Liver (tissue), 9 donors: ENCODE data around the gene TRAPPC3. TPM values are rescaled to one million over a fixed set of nuclear protein-coding genes. Genes with fewer than 3 reads are reported as not detected.

ENCODE experiments used
- DNase-seq: peaks from one replicate; pipeline ENCODE4 v3.0.0-alpha.2; 2017; ENCODE audit warnings: low spot score
- H3K27ac ChIP-seq, 2 donors: one replicate each; pipeline ENCODE4 v1.7.0; 2013; ENCODE audit warnings: inconsistent platforms in 2 of 2, low read length in 2 of 2, control low read depth in 1 of 2, low read depth in 1 of 2, mild to moderate bottlenecking in 1 of 2
- H3K27me3 ChIP-seq, 4 donors: one replicate each; pipeline versions ENCODE4 v1.6.1 to v1.7.0; 2013; ENCODE audit warnings: low read length in 3 of 4, inconsistent platforms in 1 of 4, mild to moderate bottlenecking in 1 of 4, moderate library complexity in 1 of 4; ENCODE audit not compliant: control insufficient read depth in 4 of 4, insufficient read depth in 4 of 4
- H3K36me3 ChIP-seq, 4 donors: one replicate each; pipeline versions ENCODE4 v1.6.1 to v1.7.0; 2013; ENCODE audit warnings: low read length in 3 of 4, mild to moderate bottlenecking in 3 of 4, low read depth in 1 of 4, moderate library complexity in 1 of 4; ENCODE audit not compliant: control insufficient read depth in 4 of 4, insufficient read depth in 3 of 4
- H3K4me1 ChIP-seq, 4 donors: one replicate each; pipeline versions ENCODE4 v1.6.1 to v1.7.0; 2013; ENCODE audit warnings: low read length in 3 of 4, mild to moderate bottlenecking in 3 of 4, moderate library complexity in 1 of 4; ENCODE audit not compliant: control insufficient read depth in 4 of 4, insufficient read depth in 4 of 4
- H3K4me3 ChIP-seq, 3 donors: one replicate each; pipeline versions ENCODE4 v1.6.1 to v1.7.0; 2013; ENCODE audit warnings: low read length in 3 of 3, control low read depth in 1 of 3, low read depth in 1 of 3, mild to moderate bottlenecking in 1 of 3
- H3K9ac ChIP-seq, 2 donors: one replicate each; pipeline ENCODE4 v1.7.0; 2013; ENCODE audit warnings: low read length in 2 of 2, mild to moderate bottlenecking in 2 of 2, moderate library complexity in 2 of 2, control low read depth in 1 of 2, low read depth in 1 of 2
- H3K9me3 ChIP-seq, 4 donors: one replicate each; pipeline versions ENCODE4 v1.6.1 to v1.7.0; 2013; ENCODE audit warnings: low read length in 3 of 4; ENCODE audit not compliant: control insufficient read depth in 4 of 4
- ATF3 ChIP-seq: IDR thresholded peaks from 2 replicates; pipeline ENCODE4 v1.6.1; 2016; ENCODE audit warnings: antibody characterized with exemption
- CTCF ChIP-seq: fragments of 150-350 bp; IDR thresholded peaks from 2 replicates; pipeline ENCODE4 v1.5.1; 2017; ENCODE audit warnings: improper control_type of control experiment, low read depth, low read length; ENCODE audit not compliant: missing input control
- EGR1 ChIP-seq, 2 donors: IDR thresholded peaks; 2 replicates each; pipeline ENCODE4 v1.6.1; 2016 to 2018; ENCODE audit warnings: antibody characterized with exemption in 2 of 2, low read depth in 2 of 2
- FOXA1 ChIP-seq: IDR thresholded peaks from 2 replicates; pipeline ENCODE4 v1.6.1; 2016; ENCODE audit warnings: antibody characterized with exemption
- FOXA2 ChIP-seq: IDR thresholded peaks from 2 replicates; pipeline ENCODE4 v1.6.1; 2016; ENCODE audit warnings: antibody characterized with exemption
- GABPA ChIP-seq, 2 donors: IDR thresholded peaks in 1 of 2; conservative IDR thresholded peaks in 1 of 2; 2 replicates each; pipeline ENCODE4 v1.6.1; 2016; ENCODE audit warnings: antibody characterized with exemption in 2 of 2, mild to moderate bottlenecking in 1 of 2, moderate library complexity in 1 of 2
- HNF4A ChIP-seq, 2 donors: conservative IDR thresholded peaks; 2 replicates each; pipeline ENCODE4 v1.6.1; 2016; ENCODE audit warnings: antibody characterized with exemption in 2 of 2, mild to moderate bottlenecking in 2 of 2
- HNF4G ChIP-seq: IDR thresholded peaks from 2 replicates; pipeline ENCODE4 v1.6.1; 2016; ENCODE audit warnings: antibody characterized with exemption
- JUND ChIP-seq, 2 donors: IDR thresholded peaks; 2 replicates each; pipeline ENCODE4 v1.6.1; 2016; ENCODE audit warnings: antibody characterized with exemption in 2 of 2
- MAX ChIP-seq: IDR thresholded peaks from 2 replicates; pipeline ENCODE4 v1.6.1; 2016; ENCODE audit warnings: antibody characterized with exemption
- NR2F2 ChIP-seq: IDR thresholded peaks from 2 replicates; pipeline ENCODE4 v1.6.1; 2016; ENCODE audit warnings: antibody characterized with exemption
- RAD21 ChIP-seq, 2 donors: IDR thresholded peaks; 2 replicates each; pipeline ENCODE4 v1.6.1; 2016; ENCODE audit warnings: antibody characterized with exemption in 2 of 2, mild to moderate bottlenecking in 2 of 2
- REST ChIP-seq: IDR thresholded peaks from 2 replicates; pipeline ENCODE4 v1.6.1; 2016; ENCODE audit warnings: antibody characterized with exemption, mild to moderate bottlenecking
- RXRA ChIP-seq, 2 donors: IDR thresholded peaks; 2 replicates each; pipeline ENCODE4 v1.6.1; 2017 to 2018; ENCODE audit warnings: antibody characterized with exemption in 2 of 2, mild to moderate bottlenecking in 1 of 2
- SP1 ChIP-seq: IDR thresholded peaks from 2 replicates; pipeline ENCODE4 v1.6.1; 2018; ENCODE audit warnings: antibody characterized with exemption, mild to moderate bottlenecking
- YY1 ChIP-seq: IDR thresholded peaks from 2 replicates; pipeline ENCODE4 v1.6.1; 2016; ENCODE audit warnings: antibody characterized with exemption, mild to moderate bottlenecking
- ZBTB33 ChIP-seq: IDR thresholded peaks from 2 replicates; pipeline ENCODE4 v1.6.1; 2016; ENCODE audit warnings: antibody characterized with exemption
- WGBS: extraction: QIAGEN DNeasy Blood & Tissue Kit; methylation state at CpG from one replicate; pipeline ENCODE4 v1.1.7; 2013; 5-methylcytosine and 5-hydroxymethylcytosine counted together
- polyA plus RNA-seq, 2 donors: library from polyadenylated mRNA; stranded (reverse) in 1 of 2; unstranded in 1 of 2; fragments of 200-250 nt in 1 of 2; fragments of >200 nt in 1 of 2; fragmentation: Nextera tagmentation in 1 of 2; extraction: Ambion mirVana in 1 of 2; gene quantifications; one replicate each; pipeline versions ENCODE4 v1.2.1 to v1.2.3, GENCODE V29; 2013 to 2015
- total RNA-seq, 2 donors: library from RNA; depleted of rRNA; stranded (reverse); fragments of >200 nt; gene quantifications; one replicate each; pipeline ENCODE4 v1.2.3, GENCODE V29; 2014
- donor health status: healthy.
- donor health status: healthy.
- donor health status: healthy.
- donor health status: healthy.
- donor health status: healthy.

The TRAPPC3 gene
- total and polyA plus RNA-seq, 4 donors = 24.2 to 56.1 (median 30.4) TPM

GRCh38 chr1:36154765-36155407 is 5.6 kb upstream of the TRAPPC3 start:
- 47% methylated on average over 6 of the region's 6 CpGs for WGBS
- H3K27ac ChIP-seq = peak overlapping the region; percentile 95 to 96
- DNase-seq = no peak
- no peaks in the 10 kb centered on the region for H3K9me3 ChIP-seq
- TF ChIP-seq RAD21 (IDR thresholded peaks at IDR 0.05) = no peak
- TF ChIP-seq RXRA (IDR thresholded peaks at IDR 0.05) = peak in 1 of 2 donors; percentile 13
- no peaks in the 10 kb centered on the region for H3K36me3 ChIP-seq
- peaks cover 1 to 47% (median 28%) of the 10 kb centered on the region in 4 donors for H3K4me1 ChIP-seq
- H3K9ac ChIP-seq = peak overlapping the region; percentile 91 to 97
- H3K27me3 ChIP-seq = no peaks in the 10 kb centered on the region
- peak overlapping the region; percentile 81 to 91 (median 83) for H3K4me3 ChIP-seq

GRCh38 chr1:36154335-36154734 is 5.0 kb upstream of the TRAPPC3 start:
- H3K9me3 ChIP-seq = no peaks in the 10 kb centered on the region
- no peak for TF ChIP-seq MAX
- TF ChIP-seq FOXA1 = no peak
- no peak for TF ChIP-seq YY1
- no peak for TF ChIP-seq HNF4A (conservative IDR thresholded peaks at IDR 0.05)
- TF ChIP-seq EGR1 (IDR thresholded peaks at IDR 0.05; ENCODE audit: low read depth in 2 of 2) = no peak
- no peak for TF ChIP-seq RXRA (IDR thresholded peaks at IDR 0.05)
- no peak for TF ChIP-seq CTCF
- no peak for TF ChIP-seq RAD21 (IDR thresholded peaks at IDR 0.05)
- no peak for TF ChIP-seq NR2F2
- no peak for TF ChIP-seq FOXA2
- TF ChIP-seq ZBTB33 = no peak
- TF ChIP-seq GABPA (IDR thresholded peaks at IDR 0.05 in 1 of 2, conservative IDR thresholded peaks at IDR 0.05 in 1 of 2) = no peak
- TF ChIP-seq ATF3 = no peak
- TF ChIP-seq SP1 = no peak
- no peak for TF ChIP-seq REST
- TF ChIP-seq JUND (IDR thresholded peaks at IDR 0.05) = no peak
- no peak for TF ChIP-seq HNF4G
- no peaks in the 10 kb centered on the region for H3K36me3 ChIP-seq
- WGBS = 95% methylated on average over 6 of the region's 6 CpGs
- peaks cover 1 to 51% (median 31%) of the 10 kb centered on the region in 4 donors for H3K4me1 ChIP-seq
- no peak overlapping the region for H3K27ac ChIP-seq
- no peak overlapping the region for H3K4me3 ChIP-seq
- H3K9ac ChIP-seq = no peak overlapping the region
- DNase-seq = no peak
- H3K27me3 ChIP-seq = no peaks in the 10 kb centered on the region
